ENCODE data around the gene MINDY4B.

- no peak for TF ChIP-seq EZH2 (optimal IDR thresholded peaks at IDR 0.05; ENCODE audit: low read depth, low read length)
- no peak for TF ChIP-seq CTCF (IDR thresholded peaks at IDR 0.05; ENCODE audit: low read length)
- no peak for TF ChIP-seq EZH2phosphoT487 (IDR thresholded peaks at IDR 0.05; ENCODE audit: low read length)
These were observed 26.5 kb upstream of the MINDY4B start for GRCh38 chr3:150931745-150932144.

Measured in MM.1S (cell line).